DND-41 (cell line): ENCODE results near the gene CCDC192.

Source experiments
- ATAC-seq: fragments of 200-7000 bp; cut with Tn5 transposase; 3 replicates; pipeline ENCODE4 v1.9.1; 2021; ENCODE audit warnings: low read depth; ENCODE audit not compliant: insufficient read depth
- DNase-seq: peaks from one replicate; pipeline ENCODE4 v3.0.0-alpha.2; 2020
- H2AFZ ChIP-seq: 2 replicates; pipeline ENCODE4 v1.6.0; 2012; ENCODE audit warnings: low read depth, low read length
- H3K27ac ChIP-seq: 2 replicates; pipeline ENCODE4 v1.5.1; 2012; ENCODE audit warnings: low read length, inconsistent platforms
- H3K27me3 ChIP-seq: fragments of 200-600 bp; sonication (generic); 2 replicates; pipeline ENCODE4 v1.6.0; 2012; ENCODE audit warnings: low read length, mild to moderate bottlenecking, inconsistent platforms; ENCODE audit not compliant: insufficient read depth, poor library complexity
- H3K36me3 ChIP-seq: 2 replicates; pipeline ENCODE4 v1.5.1; 2012; ENCODE audit warnings: low read length, inconsistent platforms; ENCODE audit not compliant: insufficient read depth
- H3K4me1 ChIP-seq: 2 replicates; pipeline ENCODE4 v1.5.1; 2012; ENCODE audit warnings: mild to moderate bottlenecking, low read length; ENCODE audit not compliant: insufficient read depth
- H3K4me2 ChIP-seq: 2 replicates; pipeline ENCODE4 v1.6.0; 2012; ENCODE audit warnings: mild to moderate bottlenecking, moderate library complexity, low read length, inconsistent platforms; ENCODE audit not compliant: insufficient read depth
- H3K4me3 ChIP-seq, 2 experiments: fragments of 200-600 bp in 1 of 2; shearing (Covaris generic) in 1 of 2; 2 replicates each; pipeline ENCODE4 v1.5.1; 2012 to 2016; ENCODE audit warnings: inconsistent platforms in 2 of 2, low read length in 2 of 2, mild to moderate bottlenecking in 2 of 2, low read depth in 1 of 2, moderate library complexity in 1 of 2
- H3K79me2 ChIP-seq: 2 replicates; pipeline ENCODE4 v1.6.0; 2012; ENCODE audit warnings: low read length, inconsistent platforms; ENCODE audit not compliant: insufficient read depth
- H3K9ac ChIP-seq: 2 replicates; pipeline ENCODE4 v1.6.0; 2012; ENCODE audit warnings: low read depth, mild to moderate bottlenecking, inconsistent platforms, low read length, moderate library complexity
- H3K9me3 ChIP-seq: 2 replicates; pipeline ENCODE4 v1.5.1; 2012; ENCODE audit warnings: low read length, moderate library complexity, mild to moderate bottlenecking, inconsistent platforms; ENCODE audit not compliant: insufficient read depth, severe bottlenecking
- H4K20me1 ChIP-seq: 2 replicates; pipeline ENCODE4 v1.6.0; 2012; ENCODE audit warnings: low read length; ENCODE audit not compliant: insufficient read depth
- EZH2 ChIP-seq: IDR thresholded peaks from 3 replicates; pipeline ENCODE4 v1.6.1; 2012; ENCODE audit warnings: borderline replicate concordance, low read depth, mild to moderate bottlenecking, moderate library complexity, low read length, inconsistent platforms; ENCODE audit not compliant: severe bottlenecking
- TF ChIP-seq, protein P1 (sequence below): IDR thresholded peaks from 2 replicates; pipeline ENCODE4 v1.5.1; 2012; ENCODE audit warnings: borderline replicate concordance, low read length, moderate library complexity, mild to moderate bottlenecking; ENCODE audit not compliant: poor library complexity, severe bottlenecking; ENCODE audit errors: extremely low read depth

The CCDC192 gene

GRCh38 chr5:127970081-127970480, 266.9 kb downstream of the CCDC192 start:
- Histone ChIP-seq H3K4me3 (no peak overlapping the region), H2AFZ (no peak overlapping the region), H3K79me2 (no peaks in the 10 kb centered on the region), H4K20me1 (no peaks in the 10 kb centered on the region), H3K4me2 (no peak overlapping the region), H3K9me3 (no peaks in the 10 kb centered on the region), H3K27me3 (no peaks in the 10 kb centered on the region), H3K27ac (no peak overlapping the region), H3K4me1 (no peaks in the 10 kb centered on the region), H3K9ac (no peak overlapping the region), H3K36me3 (no peaks in the 10 kb centered on the region)
- TF ChIP-seq, protein P1, sequence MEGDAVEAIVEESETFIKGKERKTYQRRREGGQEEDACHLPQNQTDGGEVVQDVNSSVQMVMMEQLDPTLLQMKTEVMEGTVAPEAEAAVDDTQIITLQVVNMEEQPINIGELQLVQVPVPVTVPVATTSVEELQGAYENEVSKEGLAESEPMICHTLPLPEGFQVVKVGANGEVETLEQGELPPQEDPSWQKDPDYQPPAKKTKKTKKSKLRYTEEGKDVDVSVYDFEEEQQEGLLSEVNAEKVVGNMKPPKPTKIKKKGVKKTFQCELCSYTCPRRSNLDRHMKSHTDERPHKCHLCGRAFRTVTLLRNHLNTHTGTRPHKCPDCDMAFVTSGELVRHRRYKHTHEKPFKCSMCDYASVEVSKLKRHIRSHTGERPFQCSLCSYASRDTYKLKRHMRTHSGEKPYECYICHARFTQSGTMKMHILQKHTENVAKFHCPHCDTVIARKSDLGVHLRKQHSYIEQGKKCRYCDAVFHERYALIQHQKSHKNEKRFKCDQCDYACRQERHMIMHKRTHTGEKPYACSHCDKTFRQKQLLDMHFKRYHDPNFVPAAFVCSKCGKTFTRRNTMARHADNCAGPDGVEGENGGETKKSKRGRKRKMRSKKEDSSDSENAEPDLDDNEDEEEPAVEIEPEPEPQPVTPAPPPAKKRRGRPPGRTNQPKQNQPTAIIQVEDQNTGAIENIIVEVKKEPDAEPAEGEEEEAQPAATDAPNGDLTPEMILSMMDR = no peak
- TF ChIP-seq EZH2 = no peak
- ATAC-seq (no peak), DNase-seq (no peak)

GRCh38 chr5:127970854-127971425, 267.7 kb downstream of the CCDC192 start:
- Histone ChIP-seq H3K79me2 (no peaks in the 10 kb centered on the region), H3K27ac (no peak overlapping the region), H3K9me3 (no peaks in the 10 kb centered on the region), H3K4me2 (no peak overlapping the region), H3K9ac (no peak overlapping the region), H3K36me3 (no peaks in the 10 kb centered on the region), H3K27me3 (no peaks in the 10 kb centered on the region), H4K20me1 (no peaks in the 10 kb centered on the region), H2AFZ (no peak overlapping the region), H3K4me3 (no peak overlapping the region), H3K4me1 (no peaks in the 10 kb centered on the region)
- DNase-seq (no peak), ATAC-seq (no peak)
- TF ChIP-seq, protein P1 = no peak
- TF ChIP-seq EZH2 = no peak

DNA sequence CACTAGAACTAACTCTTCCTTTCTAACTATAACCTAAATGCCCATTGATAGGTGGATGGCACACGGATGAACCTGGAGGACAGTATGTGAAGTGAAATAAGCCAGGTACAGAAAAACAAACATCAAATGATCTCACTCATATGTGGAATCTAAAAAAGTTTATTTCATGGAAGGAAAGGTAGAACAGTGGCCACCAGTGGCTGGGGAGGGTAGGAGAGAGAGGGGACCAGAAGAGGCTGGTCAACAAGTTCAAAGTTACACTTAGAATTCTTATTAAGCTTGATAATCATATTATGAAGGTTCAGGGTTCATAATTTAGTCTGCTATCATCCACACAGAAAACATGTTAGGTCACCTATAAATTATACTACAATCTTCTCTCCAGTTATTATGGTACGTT, 272.8 kb downstream of the CCDC192 start:
- H3K9ac ChIP-seq = no peak overlapping the region
- no peak overlapping the region for H2AFZ ChIP-seq
- no peak overlapping the region for H3K27ac ChIP-seq
- TF ChIP-seq, protein P1 = no peak
- TF ChIP-seq EZH2 = no peak
- ATAC-seq (no peak), DNase-seq (no peak)
- no peaks in the 10 kb centered on the region for H3K4me1 ChIP-seq
- H3K4me3 ChIP-seq = no peak overlapping the region
- no peaks in the 10 kb centered on the region for H3K79me2 ChIP-seq
- no peaks in the 10 kb centered on the region for H3K27me3 ChIP-seq
- no peaks in the 10 kb centered on the region for H3K9me3 ChIP-seq
- no peaks in the 10 kb centered on the region for H4K20me1 ChIP-seq
- H3K4me2 ChIP-seq = no peak overlapping the region
- no peaks in the 10 kb centered on the region for H3K36me3 ChIP-seq
